H1 (cell line): ENCODE data around the gene AVPI1.
"Not testable (repeated sequence)": the region's sequence is repeated elsewhere in the genome, so short reads cannot be mapped to it uniquely, and the experiment has no call there.

ENCODE experiments used
- CREB1 ChIP-seq: IDR thresholded peaks from 2 replicates; pipeline ENCODE4 v1.6.1; 2012; ENCODE audit warnings: inconsistent platforms
- EP300 ChIP-seq, 2 experiments: IDR thresholded peaks; 1 replicate in 1 of 2; 2 replicates in 1 of 2; pipeline ENCODE4 v1.6.1; 2011 to 2012; ENCODE audit warnings: low read depth in 2 of 2, low read length in 2 of 2, mild to moderate bottlenecking in 2 of 2, borderline replicate concordance in 1 of 2, inconsistent platforms in 1 of 2, moderate library complexity in 1 of 2
- MAFK ChIP-seq: IDR thresholded peaks from 2 replicates; pipeline ENCODE4 v1.6.1; 2012; ENCODE audit warnings: low read depth, mild to moderate bottlenecking, improper control_type of control experiment, low read length
- NANOG ChIP-seq: IDR thresholded peaks from 2 replicates; pipeline ENCODE4 v1.6.1; 2011; ENCODE audit warnings: low read length, low read depth, mild to moderate bottlenecking, inconsistent platforms; ENCODE audit not compliant: insufficient read depth, poor library complexity, severe bottlenecking
- POLR2AphosphoS5 ChIP-seq: IDR thresholded peaks from 2 replicates; pipeline ENCODE4 v1.6.1; 2011; ENCODE audit warnings: low read depth, low read length
- RAD21 ChIP-seq, 2 experiments: IDR thresholded peaks in 1 of 2; conservative IDR thresholded peaks in 1 of 2; 2 replicates each; pipeline ENCODE4 v1.6.1; 2011; ENCODE audit warnings: low read depth in 2 of 2, low read length in 2 of 2, improper control_type of control experiment in 1 of 2, inconsistent platforms in 1 of 2, mild to moderate bottlenecking in 1 of 2, moderate library complexity in 1 of 2
- SP2 ChIP-seq: IDR thresholded peaks from 2 replicates; pipeline ENCODE4 v1.6.1; 2012; ENCODE audit warnings: mild to moderate bottlenecking, low read length, inconsistent platforms
- TBP ChIP-seq: IDR thresholded peaks from 2 replicates; pipeline ENCODE4 v1.6.1; 2011; ENCODE audit warnings: low read depth, low read length, improper control_type of control experiment
- YY1 ChIP-seq: IDR thresholded peaks from 2 replicates; pipeline ENCODE4 v1.6.1; 2011; ENCODE audit warnings: low read depth, mild to moderate bottlenecking, low read length
- TF ChIP-seq, protein P1 (sequence below): IDR thresholded peaks from 2 replicates; pipeline ENCODE4 v1.6.1; 2012; ENCODE audit warnings: inconsistent platforms
- TF ChIP-seq, protein P2 (sequence below), 3 experiments: IDR thresholded peaks; 1 replicate in 2 of 3; 2 replicates in 1 of 3; pipeline versions ENCODE4 v1.5.1 to v1.6.1; 2011; ENCODE audit warnings: low read length in 3 of 3, mild to moderate bottlenecking in 3 of 3, inconsistent platforms in 2 of 3, low read depth in 1 of 3, moderate library complexity in 1 of 3; ENCODE audit not compliant: insufficient read depth in 1 of 3; ENCODE audit errors: control extremely low read depth in 1 of 3

DNA sequence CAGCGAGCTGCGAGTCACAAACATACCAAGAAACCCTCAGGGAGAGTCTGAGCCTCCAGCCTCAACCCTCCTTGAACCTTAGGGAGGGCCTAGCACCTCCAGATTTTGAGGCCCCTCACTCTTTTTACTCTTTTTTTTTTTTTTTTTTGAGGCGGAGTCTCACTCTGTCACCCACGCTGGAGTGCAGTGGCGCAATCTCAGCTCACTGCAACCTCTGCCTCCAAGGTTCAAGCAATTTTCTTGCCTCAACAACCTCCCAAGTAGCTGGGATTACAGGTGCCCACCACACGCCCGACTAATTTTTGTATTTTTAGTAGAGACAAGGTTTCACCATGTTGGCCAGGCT lies 2.7 kb downstream of the AVPI1 start:
- not testable (repeated sequence) for TF ChIP-seq MAFK; NANOG; YY1; RAD21 (IDR thresholded peaks at IDR 0.05 in 1 of 2, conservative IDR thresholded peaks at IDR 0.05 in 1 of 2; ENCODE audit: low read depth in 2 of 2, low read length in 2 of 2); SP2; POLR2AphosphoS5; TBP; CREB1; EP300 (IDR thresholded peaks at IDR 0.05; ENCODE audit: borderline replicate concordance in 1 of 2, low read depth in 2 of 2, low read length in 2 of 2)
- TF ChIP-seq, protein P1, sequence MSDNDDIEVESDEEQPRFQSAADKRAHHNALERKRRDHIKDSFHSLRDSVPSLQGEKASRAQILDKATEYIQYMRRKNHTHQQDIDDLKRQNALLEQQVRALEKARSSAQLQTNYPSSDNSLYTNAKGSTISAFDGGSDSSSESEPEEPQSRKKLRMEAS, result not testable (repeated sequence)
- TF ChIP-seq, protein P2, sequence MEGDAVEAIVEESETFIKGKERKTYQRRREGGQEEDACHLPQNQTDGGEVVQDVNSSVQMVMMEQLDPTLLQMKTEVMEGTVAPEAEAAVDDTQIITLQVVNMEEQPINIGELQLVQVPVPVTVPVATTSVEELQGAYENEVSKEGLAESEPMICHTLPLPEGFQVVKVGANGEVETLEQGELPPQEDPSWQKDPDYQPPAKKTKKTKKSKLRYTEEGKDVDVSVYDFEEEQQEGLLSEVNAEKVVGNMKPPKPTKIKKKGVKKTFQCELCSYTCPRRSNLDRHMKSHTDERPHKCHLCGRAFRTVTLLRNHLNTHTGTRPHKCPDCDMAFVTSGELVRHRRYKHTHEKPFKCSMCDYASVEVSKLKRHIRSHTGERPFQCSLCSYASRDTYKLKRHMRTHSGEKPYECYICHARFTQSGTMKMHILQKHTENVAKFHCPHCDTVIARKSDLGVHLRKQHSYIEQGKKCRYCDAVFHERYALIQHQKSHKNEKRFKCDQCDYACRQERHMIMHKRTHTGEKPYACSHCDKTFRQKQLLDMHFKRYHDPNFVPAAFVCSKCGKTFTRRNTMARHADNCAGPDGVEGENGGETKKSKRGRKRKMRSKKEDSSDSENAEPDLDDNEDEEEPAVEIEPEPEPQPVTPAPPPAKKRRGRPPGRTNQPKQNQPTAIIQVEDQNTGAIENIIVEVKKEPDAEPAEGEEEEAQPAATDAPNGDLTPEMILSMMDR (IDR thresholded peaks at IDR 0.05; ENCODE audit: control extremely low read depth in 1 of 3, insufficient read depth in 1 of 3, low read depth in 1 of 3, low read length in 3 of 3), result not testable (repeated sequence)
